ENCODE results near the gene GFRA1.

GFRA1 gene

DNA sequence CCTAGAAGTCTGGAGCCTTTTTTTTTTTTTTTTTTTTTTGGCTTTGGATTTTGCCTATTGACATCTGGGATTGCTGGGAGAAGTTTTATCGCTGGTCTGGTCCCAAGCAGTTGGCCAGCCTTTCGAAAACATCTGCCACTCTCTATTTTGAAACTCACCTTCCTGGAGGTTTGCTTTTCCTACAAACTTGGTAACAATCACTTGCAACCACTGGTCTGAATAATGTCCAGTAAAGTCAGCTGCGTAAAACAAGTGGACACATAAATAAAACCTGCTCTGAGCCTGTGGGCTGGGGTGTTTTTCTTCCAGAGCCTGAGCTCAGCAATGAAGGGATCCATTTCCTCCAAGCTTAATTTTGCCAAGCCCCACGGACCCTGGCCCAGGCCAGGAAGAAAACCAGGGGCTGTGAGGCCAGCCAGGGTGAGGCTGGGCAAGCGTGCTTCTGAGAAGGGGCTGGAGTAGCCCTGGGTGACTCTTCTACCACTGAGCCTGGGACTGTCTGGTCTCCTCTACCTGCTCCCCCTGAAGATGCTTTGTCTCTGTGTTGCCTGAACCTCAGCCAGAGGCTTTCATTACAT lies 202.2 kb downstream of the GFRA1 start:
- in situ Hi-C loops (cut with HindIII; ENCODE audit: low sequenced_read_pairs): no loop called here
- TF ChIP-seq CTCF (IDR thresholded peaks at IDR 0.05; ENCODE audit: low read depth, low read length): no peak
- H3K4me3 ChIP-seq (ENCODE audit: low read depth, low read length): no peak overlapping the region

GRCh38 chr10:116069856-116070255 lies 203.2 kb downstream of the GFRA1 start:
- TF ChIP-seq CTCF (IDR thresholded peaks at IDR 0.05; ENCODE audit: low read depth, low read length): no peak
- H3K4me3 ChIP-seq (ENCODE audit: low read depth, low read length): no peak overlapping the region
- in situ Hi-C loops (cut with HindIII; ENCODE audit: low sequenced_read_pairs): no loop called here
- DNase-seq (ENCODE audit: low read depth, low spot score): no peak

More for the DNA sequence above, 202.2 kb downstream of the GFRA1 start:
- DNase-seq (ENCODE audit: low read depth, low spot score): no peak

- no peak overlapping the region for H3K4me3 ChIP-seq (ENCODE audit: low read depth, low read length)
- in situ Hi-C loops (cut with HindIII; ENCODE audit: low sequenced_read_pairs): no loop called here
- DNase-seq (ENCODE audit: low read depth, low spot score): no peak
- TF ChIP-seq CTCF (IDR thresholded peaks at IDR 0.05; ENCODE audit: low read depth, low read length): no peak
Measured at GRCh38 chr10:116067825-116068224, 205.2 kb downstream of the GFRA1 start.

GRCh38 chr10:116063107-116063506 lies 209.9 kb downstream of the GFRA1 start:
- in situ Hi-C loops (cut with HindIII; ENCODE audit: low sequenced_read_pairs): no loop called here
- TF ChIP-seq CTCF (IDR thresholded peaks at IDR 0.05; ENCODE audit: low read depth, low read length): no peak
- no peak overlapping the region for H3K4me3 ChIP-seq (ENCODE audit: low read depth, low read length)
- no peak for DNase-seq (ENCODE audit: low read depth, low spot score)

DNA sequence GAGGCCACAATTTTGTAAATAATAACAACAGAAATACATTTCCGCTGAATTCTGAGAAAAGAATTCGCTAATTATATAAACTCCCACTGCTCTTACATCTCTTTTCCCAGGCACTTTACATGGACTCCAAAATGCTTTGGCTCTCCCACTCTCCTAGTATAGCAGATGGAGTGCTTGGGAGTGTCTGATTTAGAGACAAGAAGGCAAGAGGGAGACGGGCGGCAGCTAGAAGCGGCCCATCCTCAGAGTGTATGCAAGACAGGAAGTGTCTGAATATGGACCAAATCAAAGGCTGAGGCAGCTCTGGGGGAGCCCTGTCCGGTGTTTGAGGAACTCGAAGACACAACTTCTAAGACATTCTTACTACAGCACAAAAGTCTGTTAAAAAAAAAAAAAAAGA lies 212.1 kb downstream of the GFRA1 start:
- no peak overlapping the region for H3K4me3 ChIP-seq (ENCODE audit: low read depth, low read length)
- in situ Hi-C loops (cut with HindIII; ENCODE audit: low sequenced_read_pairs): no loop called here
- no peak for DNase-seq (ENCODE audit: low read depth, low spot score)
- no peak for TF ChIP-seq CTCF (IDR thresholded peaks at IDR 0.05; ENCODE audit: low read depth, low read length)

DNA sequence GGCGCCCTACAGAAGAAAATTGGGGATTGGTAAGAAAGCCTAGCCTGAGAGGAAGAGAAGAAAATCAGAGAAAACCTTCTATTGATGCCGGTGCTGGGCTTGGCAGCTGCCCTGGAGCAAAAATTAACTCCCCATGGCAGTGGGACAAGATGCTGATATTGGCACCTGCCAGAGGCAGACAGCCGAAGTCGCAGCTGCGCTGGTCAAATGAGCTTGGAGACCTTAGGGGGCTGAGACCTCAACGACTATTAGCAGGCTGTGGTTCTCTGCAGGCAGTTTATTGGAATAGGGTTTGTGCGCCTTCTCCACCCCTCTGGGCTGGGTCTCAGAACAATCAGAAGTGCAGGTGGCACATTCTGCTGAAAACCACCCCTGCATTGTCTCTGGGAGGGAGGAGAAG lies 213.7 kb downstream of the GFRA1 start:
- no peak for TF ChIP-seq CTCF (IDR thresholded peaks at IDR 0.05; ENCODE audit: low read depth, low read length)
- H3K4me3 ChIP-seq (ENCODE audit: low read depth, low read length): no peak overlapping the region
- in situ Hi-C loops (cut with HindIII; ENCODE audit: low sequenced_read_pairs): no loop called here
- DNase-seq (ENCODE audit: low read depth, low spot score): no peak
